ENCODE results near the gene MPDU1.
A peak's percentile ranks its signal among the peaks of the same experiment; 100 is the strongest.

Gene MPDU1

DNA sequence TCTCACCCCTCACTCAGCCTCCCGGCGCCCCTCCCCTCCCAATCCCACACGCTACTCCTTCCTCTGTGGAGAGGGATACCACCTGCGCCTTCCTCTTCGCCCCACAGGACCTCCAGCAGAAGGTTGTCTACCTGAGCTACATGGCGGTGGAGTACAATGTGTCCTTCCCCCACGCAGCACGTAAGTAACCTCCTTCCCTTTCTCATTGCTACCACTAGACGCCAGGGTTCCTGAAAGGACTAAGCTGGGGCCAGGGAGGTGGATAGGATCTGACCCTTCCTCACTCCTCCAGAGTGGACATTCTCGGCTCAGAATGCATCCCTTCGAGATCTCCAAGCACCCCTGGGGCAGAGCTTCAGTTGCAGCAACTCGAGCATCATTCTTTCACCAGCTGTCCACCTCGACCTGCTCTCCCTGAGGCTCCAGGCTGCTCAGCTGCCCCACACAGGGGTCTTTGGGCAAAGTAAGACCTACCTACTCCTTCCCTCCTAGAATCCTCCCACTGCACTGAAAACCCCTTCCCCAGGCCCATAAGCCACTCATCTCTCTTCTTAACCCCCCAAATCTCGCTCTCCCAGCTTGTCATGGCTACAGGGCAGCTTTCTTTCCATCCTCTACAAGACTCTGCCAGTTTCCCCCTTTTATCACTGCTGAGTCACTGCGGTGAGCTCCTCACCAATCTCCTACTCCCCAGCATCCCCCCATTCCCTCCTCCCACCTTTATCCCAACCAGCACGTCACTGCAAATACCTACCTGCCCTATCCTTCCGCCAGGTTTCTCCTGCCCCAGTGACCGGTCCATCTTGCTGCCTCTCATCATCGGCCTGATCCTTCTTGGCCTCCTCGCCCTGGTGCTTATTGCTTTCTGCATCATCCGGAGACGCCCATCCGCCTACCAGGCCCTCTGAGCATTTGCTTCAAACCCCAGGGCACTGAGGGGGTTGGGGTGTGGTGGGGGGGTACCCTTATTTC is 2.8 kb upstream of the MPDU1 start:
- peak overlapping the region; percentile 98 for H3K27ac ChIP-seq (ENCODE audit: poor library complexity, severe bottlenecking)
- no peaks in the 10 kb centered on the region for H3K9me3 ChIP-seq (ENCODE audit: severe bottlenecking)
- no peak overlapping the region for H3K4me3 ChIP-seq (ENCODE audit: severe bottlenecking)
- ATAC-seq (ENCODE audit: low read depth) (no peak), DNase-seq (ENCODE audit: low spot score) (peak; percentile 63)
- peaks cover 13% of the 10 kb centered on the region for H3K4me1 ChIP-seq (ENCODE audit: insufficient read depth, poor library complexity, severe bottlenecking)
- TF ChIP-seq, protein P1, sequence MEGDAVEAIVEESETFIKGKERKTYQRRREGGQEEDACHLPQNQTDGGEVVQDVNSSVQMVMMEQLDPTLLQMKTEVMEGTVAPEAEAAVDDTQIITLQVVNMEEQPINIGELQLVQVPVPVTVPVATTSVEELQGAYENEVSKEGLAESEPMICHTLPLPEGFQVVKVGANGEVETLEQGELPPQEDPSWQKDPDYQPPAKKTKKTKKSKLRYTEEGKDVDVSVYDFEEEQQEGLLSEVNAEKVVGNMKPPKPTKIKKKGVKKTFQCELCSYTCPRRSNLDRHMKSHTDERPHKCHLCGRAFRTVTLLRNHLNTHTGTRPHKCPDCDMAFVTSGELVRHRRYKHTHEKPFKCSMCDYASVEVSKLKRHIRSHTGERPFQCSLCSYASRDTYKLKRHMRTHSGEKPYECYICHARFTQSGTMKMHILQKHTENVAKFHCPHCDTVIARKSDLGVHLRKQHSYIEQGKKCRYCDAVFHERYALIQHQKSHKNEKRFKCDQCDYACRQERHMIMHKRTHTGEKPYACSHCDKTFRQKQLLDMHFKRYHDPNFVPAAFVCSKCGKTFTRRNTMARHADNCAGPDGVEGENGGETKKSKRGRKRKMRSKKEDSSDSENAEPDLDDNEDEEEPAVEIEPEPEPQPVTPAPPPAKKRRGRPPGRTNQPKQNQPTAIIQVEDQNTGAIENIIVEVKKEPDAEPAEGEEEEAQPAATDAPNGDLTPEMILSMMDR (IDR thresholded peaks at IDR 0.05; ENCODE audit: poor library complexity, severe bottlenecking) = no peak
- peaks cover 36% of the 10 kb centered on the region for H3K36me3 ChIP-seq (ENCODE audit: low read depth)
- no peaks in the 10 kb centered on the region for H3K27me3 ChIP-seq (ENCODE audit: insufficient read depth, poor library complexity, severe bottlenecking)

DNA sequence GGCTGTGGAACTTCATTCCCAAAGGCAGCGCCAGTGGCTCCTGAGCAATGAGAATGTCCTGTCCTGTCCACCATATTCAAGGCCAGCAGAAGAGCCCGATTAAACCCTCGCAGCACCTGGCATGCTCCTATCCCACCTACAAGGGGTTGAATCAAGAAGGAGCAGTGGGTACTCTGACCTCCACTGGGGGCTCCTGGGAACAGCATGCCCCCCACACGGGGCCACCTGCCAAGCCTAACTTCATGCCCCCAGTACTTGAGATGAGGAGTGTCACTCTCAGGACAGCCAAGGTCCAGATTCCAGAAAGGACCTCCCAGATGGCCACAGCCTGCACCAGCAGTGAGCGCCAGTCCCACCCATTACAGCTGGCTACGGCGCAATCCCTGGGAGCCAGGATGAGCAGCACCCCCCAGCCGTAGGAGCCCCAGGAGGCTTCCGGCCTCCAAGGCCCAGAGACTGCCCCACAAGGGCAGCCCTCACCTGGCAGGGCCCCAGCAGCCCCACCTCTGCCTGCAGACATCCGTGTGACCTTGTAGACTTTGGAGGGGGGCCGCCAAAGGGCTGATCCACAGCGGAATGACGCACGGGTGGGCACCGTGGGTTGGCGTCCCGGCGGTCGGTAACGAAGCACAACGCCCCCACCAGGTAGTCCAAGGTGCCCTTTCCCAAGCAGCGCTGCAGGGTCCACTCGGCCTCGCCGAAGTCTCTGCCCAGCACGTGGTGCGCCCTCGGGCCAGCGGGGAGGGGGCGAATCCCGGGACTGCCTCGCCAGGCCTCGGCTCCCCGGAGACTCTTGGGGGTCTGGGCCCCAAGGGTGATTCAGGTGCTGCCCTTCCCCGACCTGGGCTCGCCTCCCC is 1.0 kb upstream of the MPDU1 start:
- peak; percentile 69 for DNase-seq (ENCODE audit: low spot score)
- no peaks in the 10 kb centered on the region for H3K9me3 ChIP-seq (ENCODE audit: severe bottlenecking)
- H3K36me3 ChIP-seq (ENCODE audit: low read depth) = peaks cover 31% of the 10 kb centered on the region
- peak overlapping the region; percentile 76 for H3K27ac ChIP-seq (ENCODE audit: poor library complexity, severe bottlenecking)
- ATAC-seq (ENCODE audit: low read depth) = no peak
- TF ChIP-seq, protein P1 (IDR thresholded peaks at IDR 0.05; ENCODE audit: poor library complexity, severe bottlenecking) = no peak
- H3K27me3 ChIP-seq (ENCODE audit: insufficient read depth, poor library complexity, severe bottlenecking) = no peaks in the 10 kb centered on the region
- peak overlapping the region; percentile 61 for H3K4me3 ChIP-seq (ENCODE audit: severe bottlenecking)
- H3K4me1 ChIP-seq (ENCODE audit: insufficient read depth, poor library complexity, severe bottlenecking) = peaks cover 18% of the 10 kb centered on the region

DNA sequence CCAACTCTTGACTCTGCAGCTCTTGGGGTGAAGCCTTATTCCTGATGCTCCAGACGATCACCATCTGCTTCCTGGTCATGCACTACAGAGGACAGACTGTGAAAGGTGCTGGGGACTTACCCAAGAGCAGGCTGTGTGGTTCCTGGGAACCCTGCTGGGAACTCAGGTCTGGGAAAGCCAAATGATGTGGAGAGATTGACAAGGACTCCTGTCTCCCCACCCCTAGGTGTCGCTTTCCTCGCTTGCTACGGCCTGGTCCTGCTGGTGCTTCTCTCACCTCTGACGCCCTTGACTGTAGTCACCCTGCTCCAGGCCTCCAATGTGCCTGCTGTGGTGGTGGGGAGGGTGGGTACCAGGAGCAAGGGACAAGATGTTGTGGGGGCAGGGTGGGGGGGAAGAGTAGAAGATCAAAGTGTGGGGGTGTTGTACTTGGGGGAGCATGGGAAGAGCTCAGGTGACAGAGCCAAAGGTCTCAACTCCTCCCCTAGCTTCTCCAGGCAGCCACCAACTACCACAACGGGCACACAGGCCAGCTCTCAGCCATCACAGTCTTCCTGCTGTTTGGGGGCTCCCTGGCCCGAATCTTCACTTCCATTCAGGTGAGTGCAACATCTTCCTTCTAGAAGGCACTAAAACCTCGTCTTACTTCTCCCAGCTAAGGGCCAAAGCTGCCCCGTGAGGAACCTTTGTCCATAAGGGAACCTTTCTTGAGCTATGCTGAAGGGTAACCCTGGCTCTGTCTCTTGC is 3.2 kb downstream of the MPDU1 start:
- ATAC-seq (ENCODE audit: low read depth) (no peak), DNase-seq (ENCODE audit: low spot score) (no peak)
- Histone ChIP-seq H3K36me3 (ENCODE audit: low read depth) (peaks cover 33% of the 10 kb centered on the region), H3K4me1 (ENCODE audit: insufficient read depth, poor library complexity, severe bottlenecking) (peaks cover 24% of the 10 kb centered on the region), H3K9me3 (ENCODE audit: severe bottlenecking) (no peaks in the 10 kb centered on the region), H3K27ac (ENCODE audit: poor library complexity, severe bottlenecking) (peak overlapping the region; percentile 97), H3K4me3 (ENCODE audit: severe bottlenecking) (peak overlapping the region; percentile 66), H3K27me3 (ENCODE audit: insufficient read depth, poor library complexity, severe bottlenecking) (no peaks in the 10 kb centered on the region)
- TF ChIP-seq, protein P1 (IDR thresholded peaks at IDR 0.05; ENCODE audit: poor library complexity, severe bottlenecking) = peak; percentile 71

DNA sequence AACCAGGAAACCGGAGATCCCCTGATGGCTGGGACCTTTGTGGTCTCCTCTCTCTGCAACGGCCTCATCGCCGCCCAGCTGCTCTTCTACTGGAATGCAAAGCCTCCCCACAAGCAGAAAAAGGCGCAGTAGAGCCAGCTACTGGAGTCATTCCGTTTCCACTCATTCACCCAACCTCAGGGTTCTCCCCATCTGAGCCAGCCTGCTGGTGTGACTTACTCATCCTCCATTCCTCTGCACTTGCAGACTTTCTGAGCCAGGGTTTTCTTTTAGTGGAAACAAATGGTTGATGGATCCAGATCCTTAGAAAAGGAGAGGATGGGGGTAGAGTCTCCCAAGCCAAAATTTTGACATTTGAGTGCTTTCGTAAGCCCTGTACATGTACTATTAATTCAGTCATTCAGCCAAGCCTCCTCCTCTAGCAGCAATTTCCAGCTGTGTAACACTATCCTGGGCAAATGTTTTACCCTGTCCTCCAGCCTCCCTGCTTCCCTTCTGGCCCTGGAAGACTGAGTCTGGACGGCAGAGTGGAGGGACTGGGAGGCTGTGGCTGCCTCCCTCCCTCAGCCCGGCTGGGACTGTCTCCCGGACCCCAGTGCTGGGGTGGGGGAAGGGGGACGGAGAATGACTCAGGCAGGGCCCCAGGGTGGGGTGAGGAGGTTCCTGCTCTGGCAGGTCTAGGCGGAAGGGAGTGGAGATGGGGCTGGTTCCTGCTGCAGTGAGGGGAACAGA is 3.9 kb downstream of the MPDU1 start:
- peak; percentile 33 for ATAC-seq (ENCODE audit: low read depth)
- TF ChIP-seq, protein P1 (IDR thresholded peaks at IDR 0.05; ENCODE audit: poor library complexity, severe bottlenecking) = no peak
- Histone ChIP-seq H3K36me3 (ENCODE audit: low read depth) (peaks cover 41% of the 10 kb centered on the region), H3K4me3 (ENCODE audit: severe bottlenecking) (peak overlapping the region; percentile 66), H3K27ac (ENCODE audit: poor library complexity, severe bottlenecking) (peak overlapping the region; percentile 97), H3K9me3 (ENCODE audit: severe bottlenecking) (no peaks in the 10 kb centered on the region), H3K27me3 (ENCODE audit: insufficient read depth, poor library complexity, severe bottlenecking) (no peaks in the 10 kb centered on the region), H3K4me1 (ENCODE audit: insufficient read depth, poor library complexity, severe bottlenecking) (peaks cover 24% of the 10 kb centered on the region)
- DNase-seq (ENCODE audit: low spot score) = peak; percentile 86
